Bronchial epithelial cell (primary cell): ENCODE results near the gene A1BG. TPM values are rescaled to one million over a fixed set of nuclear protein-coding genes. Genes with fewer than 3 reads are reported as not detected.

ENCODE experiments used
- DNase-seq: peaks from one replicate; pipeline ENCODE4 v3.0.0-alpha.2; 2010; ENCODE audit warnings: low read depth
- FAIRE-seq: peaks from 2 replicates; lab custom pipeline; 2011; peaks lifted over from hg19 to GRCh38; lab: Jason Lieb, UNC
- H3K27me3 ChIP-seq: 2 replicates; pipeline ENCODE4 v1.5.1; 2011; ENCODE audit warnings: low read length; ENCODE audit not compliant: control insufficient read depth, insufficient read depth
- H3K36me3 ChIP-seq: 2 replicates; pipeline ENCODE4 v1.5.1; 2011; ENCODE audit warnings: low read length; ENCODE audit not compliant: control insufficient read depth, insufficient read depth
- H3K4me3 ChIP-seq: 2 replicates; pipeline ENCODE4 v1.5.1; 2011; ENCODE audit warnings: mild to moderate bottlenecking, low read depth, low read length, control low read depth
- total RNA-seq: library from RNA; depleted of rRNA; stranded (reverse); fragments of >200 nt; gene quantifications from 2 replicates; pipeline ENCODE4 v1.2.1, GENCODE V29; 2014
- TF ChIP-seq, protein P1 (sequence below): IDR thresholded peaks from 2 replicates; pipeline ENCODE4 v1.5.1; 2011; ENCODE audit warnings: mild to moderate bottlenecking, moderate library complexity, low read length, control low read depth, inconsistent platforms; ENCODE audit not compliant: insufficient read depth, severe bottlenecking

Gene A1BG
- total RNA-seq, 1 donor from 2014 or later: 2.1 TPM

- TF ChIP-seq, protein P1, sequence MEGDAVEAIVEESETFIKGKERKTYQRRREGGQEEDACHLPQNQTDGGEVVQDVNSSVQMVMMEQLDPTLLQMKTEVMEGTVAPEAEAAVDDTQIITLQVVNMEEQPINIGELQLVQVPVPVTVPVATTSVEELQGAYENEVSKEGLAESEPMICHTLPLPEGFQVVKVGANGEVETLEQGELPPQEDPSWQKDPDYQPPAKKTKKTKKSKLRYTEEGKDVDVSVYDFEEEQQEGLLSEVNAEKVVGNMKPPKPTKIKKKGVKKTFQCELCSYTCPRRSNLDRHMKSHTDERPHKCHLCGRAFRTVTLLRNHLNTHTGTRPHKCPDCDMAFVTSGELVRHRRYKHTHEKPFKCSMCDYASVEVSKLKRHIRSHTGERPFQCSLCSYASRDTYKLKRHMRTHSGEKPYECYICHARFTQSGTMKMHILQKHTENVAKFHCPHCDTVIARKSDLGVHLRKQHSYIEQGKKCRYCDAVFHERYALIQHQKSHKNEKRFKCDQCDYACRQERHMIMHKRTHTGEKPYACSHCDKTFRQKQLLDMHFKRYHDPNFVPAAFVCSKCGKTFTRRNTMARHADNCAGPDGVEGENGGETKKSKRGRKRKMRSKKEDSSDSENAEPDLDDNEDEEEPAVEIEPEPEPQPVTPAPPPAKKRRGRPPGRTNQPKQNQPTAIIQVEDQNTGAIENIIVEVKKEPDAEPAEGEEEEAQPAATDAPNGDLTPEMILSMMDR: no peak
Measured at GRCh38 chr19:58399903-58400302, 46.6 kb upstream of the A1BG start.

DNA sequence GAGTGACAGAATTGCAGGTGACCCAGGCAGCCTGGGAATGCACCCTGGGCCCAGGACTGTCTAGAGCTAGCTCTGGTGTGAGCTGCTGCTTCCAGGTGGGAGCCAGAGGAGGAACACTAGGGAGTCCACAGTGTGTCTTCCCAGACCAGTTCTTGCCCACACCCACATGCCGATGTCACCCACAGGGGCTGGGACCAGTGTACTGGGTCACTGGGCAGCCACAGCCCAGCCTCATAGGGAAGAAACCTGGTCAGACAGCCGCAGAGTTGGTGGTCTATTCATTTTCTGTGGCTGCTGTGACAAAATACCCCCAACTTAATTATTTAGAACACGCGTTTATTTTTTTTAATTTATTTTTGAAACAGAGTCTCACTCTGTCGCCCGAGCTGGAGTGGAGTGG, 45.3 kb upstream of the A1BG start:
- TF ChIP-seq, protein P1: no peak
- Histone ChIP-seq H3K4me3 (no peak overlapping the region), H3K36me3 (peaks cover 2% of the 10 kb centered on the region), H3K27me3 (no peaks in the 10 kb centered on the region)
- DNase-seq (no peak), FAIRE-seq (no peak)

More at GRCh38 chr19:58399903-58400302, 46.6 kb upstream of the A1BG start:
- no peak for FAIRE-seq
- no peak for DNase-seq
- Histone ChIP-seq H3K36me3 (no peaks in the 10 kb centered on the region), H3K4me3 (no peak overlapping the region), H3K27me3 (no peaks in the 10 kb centered on the region)

GRCh38 chr19:58398087-58398486, 44.8 kb upstream of the A1BG start:
- H3K36me3 ChIP-seq: peaks cover 5% of the 10 kb centered on the region
- H3K27me3 ChIP-seq: no peaks in the 10 kb centered on the region
- TF ChIP-seq, protein P1: no peak
- H3K4me3 ChIP-seq: no peak overlapping the region
- FAIRE-seq: no peak
- DNase-seq: no peak

DNA sequence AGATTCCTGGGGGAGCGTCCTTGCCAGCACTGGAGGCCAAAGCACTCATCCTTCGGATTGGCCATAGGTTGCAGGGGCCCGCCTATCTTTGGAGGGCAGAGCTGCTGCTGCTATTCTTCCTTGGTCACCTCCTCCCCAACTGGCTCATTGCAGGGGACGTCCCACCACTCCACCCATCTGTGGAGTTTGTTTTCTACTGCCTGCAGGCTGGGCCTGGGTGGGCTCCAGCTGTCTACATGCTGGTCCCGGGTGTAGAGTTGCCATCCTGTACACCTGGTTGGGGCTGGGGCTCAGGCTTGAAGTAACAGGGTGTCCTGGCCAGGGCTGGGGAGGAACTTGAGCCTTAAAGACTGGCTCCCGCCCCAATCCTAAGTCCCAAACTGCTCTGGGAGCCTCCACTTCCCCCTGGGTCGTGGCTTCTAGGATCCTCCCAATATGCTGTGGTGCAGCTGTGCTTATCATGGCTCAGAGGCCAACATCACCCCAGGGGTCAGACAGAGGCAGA, 44.3 kb upstream of the A1BG start:
- H3K27me3 ChIP-seq: no peaks in the 10 kb centered on the region
- FAIRE-seq (no peak), DNase-seq (no peak)
- H3K36me3 ChIP-seq: peaks cover 9% of the 10 kb centered on the region
- no peak overlapping the region for H3K4me3 ChIP-seq
- TF ChIP-seq, protein P1: no peak

- peaks cover 11% of the 10 kb centered on the region for H3K36me3 ChIP-seq
- H3K4me3 ChIP-seq: peak overlapping the region; percentile 45
- no peaks in the 10 kb centered on the region for H3K27me3 ChIP-seq
- TF ChIP-seq, protein P1: no peak
- FAIRE-seq: no peak
- DNase-seq: no peak
Measured at GRCh38 chr19:58396691-58397532, 43.6 kb upstream of the A1BG start.
